C4-2B (cell line): Measurements from ENCODE around the gene DSCAML1.

ENCODE experiments used
- H3K27ac ChIP-seq: fragments of 450-650 bp; 2 replicates; pipeline ENCODE4 v1.5.1; 2017
- CTCF ChIP-seq: fragments of 450-650 bp; conservative IDR thresholded peaks from 2 replicates; pipeline ENCODE4 v1.5.1; 2017; ENCODE audit warnings: mild to moderate bottlenecking
- ZFX ChIP-seq: fragments of 450-650 bp; IDR thresholded peaks from 2 replicates; pipeline ENCODE4 v1.6.1; 2017

DSCAML1 gene

GRCh38 chr11:117752721-117753237 lies 44.2 kb downstream of the DSCAML1 start:
- H3K27ac ChIP-seq, result no peak overlapping the region
- TF ChIP-seq CTCF (no peak), ZFX (no peak)

GRCh38 chr11:117752071-117752470 lies 44.9 kb downstream of the DSCAML1 start:
- no peak for TF ChIP-seq ZFX
- no peak for TF ChIP-seq CTCF
- no peak overlapping the region for H3K27ac ChIP-seq

GRCh38 chr11:117750916-117751662 lies 45.9 kb downstream of the DSCAML1 start:
- TF ChIP-seq ZFX (no peak), CTCF (no peak)
- no peak overlapping the region for H3K27ac ChIP-seq

- TF ChIP-seq CTCF, result no peak
- no peak for TF ChIP-seq ZFX
- no peak overlapping the region for H3K27ac ChIP-seq
These were observed 46.7 kb downstream of the DSCAML1 start for GRCh38 chr11:117750357-117750756.

- H3K27ac ChIP-seq, result no peak overlapping the region
- no peak for TF ChIP-seq CTCF
- TF ChIP-seq ZFX, result no peak
These were observed 47.5 kb downstream of the DSCAML1 start for GRCh38 chr11:117749541-117749910.

GRCh38 chr11:117748771-117749540 lies 48.1 kb downstream of the DSCAML1 start:
- no peak for TF ChIP-seq CTCF
- TF ChIP-seq ZFX, result no peak
- H3K27ac ChIP-seq, result no peak overlapping the region

- TF ChIP-seq ZFX (no peak), CTCF (no peak)
- H3K27ac ChIP-seq, result no peak overlapping the region
These were observed 49.1 kb downstream of the DSCAML1 start for GRCh38 chr11:117747892-117748291.
